GOT3 (cell line): ENCODE results near the gene BAIAP2L1.
A peak's percentile ranks its signal among the peaks of the same experiment; 100 is the strongest.

ENCODE experiments used
- DNase-seq: peaks from one replicate; lab custom pipeline; 2025; ENCODE audit warnings: mixed read lengths; lab: John Stamatoyannopoulos, UW

The BAIAP2L1 gene

GRCh38 chr7:98294798-98295382, 106.0 kb downstream of the BAIAP2L1 start:
- no peak for DNase-seq

GRCh38 chr7:98294326-98294725, 106.6 kb downstream of the BAIAP2L1 start:
- DNase-seq, result no peak

- DNase-seq, result no peak
These were observed 107.1 kb downstream of the BAIAP2L1 start for GRCh38 chr7:98293746-98294145.

- DNase-seq, result no peak
These were observed 107.6 kb downstream of the BAIAP2L1 start for GRCh38 chr7:98293265-98293664.

- no peak for DNase-seq
These were observed 109.2 kb downstream of the BAIAP2L1 start for GRCh38 chr7:98291717-98292116.

GRCh38 chr7:98289333-98289875, 111.5 kb downstream of the BAIAP2L1 start:
- no peak for DNase-seq

- DNase-seq, result no peak
These were observed 112.6 kb downstream of the BAIAP2L1 start for GRCh38 chr7:98288064-98288823.

- DNase-seq, result no peak
These were observed 113.4 kb downstream of the BAIAP2L1 start for GRCh38 chr7:98287486-98287959.

GRCh38 chr7:98286701-98287485, 114.0 kb downstream of the BAIAP2L1 start:
- DNase-seq, result no peak

- DNase-seq, result no peak
These were observed 114.8 kb downstream of the BAIAP2L1 start for GRCh38 chr7:98286093-98286539.

- DNase-seq, result no peak
These were observed 115.5 kb downstream of the BAIAP2L1 start for GRCh38 chr7:98285157-98286092.

GRCh38 chr7:98284335-98285036, 116.4 kb downstream of the BAIAP2L1 start:
- DNase-seq, result peak; percentile 28

GRCh38 chr7:98283887-98284222, 117.0 kb downstream of the BAIAP2L1 start:
- DNase-seq, result no peak

GRCh38 chr7:98283127-98283886, 117.6 kb downstream of the BAIAP2L1 start:
- no peak for DNase-seq

- DNase-seq, result no peak
These were observed 118.2 kb downstream of the BAIAP2L1 start for GRCh38 chr7:98282703-98283102.

GRCh38 chr7:98281757-98282606, 118.9 kb downstream of the BAIAP2L1 start:
- no peak for DNase-seq

- peak; percentile 40 for DNase-seq
These were observed 119.8 kb downstream of the BAIAP2L1 start, which contains the start of gene BRI3 for GRCh38 chr7:98280791-98281756. Gene BRI3, plus strand, starts transcription at chr7:98281686. Its CDS starts 110 bp downstream, at chr7:98281796.

GRCh38 chr7:98280296-98280695, 120.6 kb downstream of the BAIAP2L1 start:
- no peak for DNase-seq
